IPS DF 19.7 (cell line): ENCODE data around the gene RNF130.
"Not testable (repeated sequence)": the region's sequence is repeated elsewhere in the genome, so short reads cannot be mapped to it uniquely, and the experiment has no call there.

Experiments
- DNase-seq: peaks from one replicate; pipeline ENCODE4 v3.0.0-alpha.2; 2013; ENCODE audit warnings: low read depth, low spot score

RNF130 gene

GRCh38 chr5:179974246-179974945, 97.2 kb downstream of the RNF130 start:
- DNase-seq = no peak

GRCh38 chr5:179973391-179973790, 98.2 kb downstream of the RNF130 start:
- no peak for DNase-seq

DNA sequence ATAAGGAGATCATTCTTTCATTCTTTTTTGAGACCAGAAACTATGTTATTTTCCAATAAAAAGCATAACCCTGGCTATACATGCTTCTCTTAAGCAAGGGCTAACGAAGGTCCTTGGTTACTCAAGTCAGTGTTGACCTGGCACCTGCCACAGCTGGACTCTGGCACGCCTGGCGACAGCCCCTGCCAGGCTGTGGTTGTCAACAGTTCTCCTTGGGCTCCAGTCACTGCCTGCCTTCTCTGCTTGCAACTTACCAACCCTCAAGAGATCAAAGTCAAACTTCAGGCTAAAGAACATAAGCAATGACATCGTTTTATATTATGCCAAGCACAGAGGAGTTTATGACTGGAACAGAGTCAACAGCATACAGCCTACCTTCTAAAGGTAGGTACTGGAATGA, 102.4 kb downstream of the RNF130 start:
- DNase-seq = no peak

- no peak for DNase-seq
Measured at GRCh38 chr5:179967489-179967888, 104.1 kb downstream of the RNF130 start.

DNA sequence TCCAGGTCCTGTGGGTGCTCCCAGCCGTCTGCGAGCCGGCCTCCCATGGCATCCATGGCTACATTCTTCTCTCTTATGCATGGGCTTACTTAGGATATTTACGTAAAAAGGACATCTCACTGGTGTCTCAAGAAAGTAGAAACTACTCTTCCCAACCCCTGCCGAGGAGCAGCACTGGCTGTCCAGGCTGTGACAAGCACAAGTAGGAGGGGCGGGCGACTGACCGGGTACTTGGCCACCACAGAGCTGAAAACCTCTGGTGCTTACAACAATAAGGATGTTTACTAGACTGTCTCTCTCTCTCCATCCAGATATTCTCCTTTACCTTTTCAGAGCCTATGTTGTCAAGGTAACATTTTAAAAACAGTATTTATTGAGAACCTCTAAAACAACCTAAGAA, 107.5 kb downstream of the RNF130 start:
- DNase-seq = no peak

DNA sequence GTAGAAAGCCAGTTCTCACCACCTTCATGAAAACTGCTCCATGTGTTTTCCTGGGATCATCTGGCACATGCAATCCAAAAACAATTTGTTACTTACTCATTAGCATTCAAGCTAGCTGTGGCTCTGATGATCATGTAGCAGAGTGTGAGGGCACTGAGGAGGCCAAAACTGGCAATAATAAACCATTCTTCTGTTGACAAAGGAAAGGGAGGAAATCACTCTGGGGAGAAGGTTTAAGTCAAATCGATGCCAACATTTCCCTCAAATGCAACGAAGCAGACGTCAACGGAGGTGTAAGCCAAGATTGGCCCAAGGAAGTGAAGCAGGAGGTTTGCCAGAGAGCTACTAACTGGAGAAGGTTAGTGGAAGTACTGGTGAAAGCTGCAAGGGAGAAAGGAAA, 108.2 kb downstream of the RNF130 start:
- no peak for DNase-seq

GRCh38 chr5:179960204-179960831, 111.2 kb downstream of the RNF130 start:
- DNase-seq = no peak

DNA sequence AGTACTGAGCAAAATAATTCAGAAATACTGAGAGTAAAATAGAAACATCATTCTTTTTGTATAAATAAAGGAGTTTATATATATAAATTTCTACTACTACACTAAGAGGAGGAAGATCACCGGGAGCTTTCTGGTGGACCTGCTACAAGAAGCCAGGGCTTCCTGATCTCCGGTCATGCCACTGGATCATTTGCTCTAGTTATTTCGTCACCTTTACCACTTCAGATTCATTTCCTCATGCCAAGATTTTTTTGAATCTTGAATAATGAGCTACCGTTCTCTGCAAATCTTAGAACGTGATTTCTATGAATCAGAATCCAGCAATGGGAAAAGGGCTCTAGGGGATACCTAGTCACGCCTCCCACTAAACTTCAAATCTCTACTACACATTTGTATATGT, 111.9 kb downstream of the RNF130 start:
- DNase-seq = no peak

DNA sequence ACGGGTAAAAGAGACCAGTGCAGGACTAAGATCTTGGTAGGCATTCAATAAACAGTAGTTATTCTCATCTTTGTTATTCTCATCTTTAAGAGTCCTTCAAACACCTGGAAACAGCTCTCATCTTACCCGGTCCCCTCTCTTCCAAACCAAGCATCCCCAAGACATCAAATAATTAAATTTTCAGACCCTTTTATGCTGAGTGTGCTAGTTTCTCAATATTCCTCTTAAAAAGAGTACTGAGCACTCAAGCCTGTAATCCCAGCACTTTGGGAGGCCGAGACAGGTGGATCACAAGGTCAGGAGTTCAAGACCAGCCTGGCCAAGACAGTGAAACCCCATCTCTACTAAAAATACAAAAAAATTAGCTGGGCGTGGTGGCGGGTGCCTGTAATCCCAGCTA, 112.4 kb downstream of the RNF130 start:
- not testable (repeated sequence) for DNase-seq

DNA sequence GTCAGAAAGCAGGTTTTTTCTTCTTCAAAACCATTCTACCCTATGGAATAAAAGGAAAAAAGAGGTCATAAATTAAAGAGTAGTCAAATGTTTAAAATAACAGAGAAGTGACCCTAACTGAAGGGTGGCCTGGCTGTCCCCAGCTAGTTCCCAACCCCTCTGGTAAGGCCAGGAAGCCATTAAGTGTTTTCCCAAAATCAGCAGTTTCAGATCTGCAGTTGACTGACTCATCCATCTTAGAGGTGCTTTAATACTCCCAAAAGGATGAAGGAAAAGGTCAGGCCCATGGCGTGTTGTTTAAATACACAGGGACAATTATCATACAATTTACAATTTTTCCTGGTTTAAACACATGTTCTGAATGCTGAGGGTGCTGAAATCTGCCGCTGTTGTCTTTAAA, 115.9 kb downstream of the RNF130 start:
- DNase-seq = no peak

GRCh38 chr5:179955062-179955461, 116.5 kb downstream of the RNF130 start:
- no peak for DNase-seq

GRCh38 chr5:179954434-179954833, 117.1 kb downstream of the RNF130 start:
- DNase-seq = no peak

- DNase-seq = no peak
Measured at GRCh38 chr5:179953987-179954386, 117.6 kb downstream of the RNF130 start.

GRCh38 chr5:179936976-179937681, 134.4 kb downstream of the RNF130 start:
- no peak for DNase-seq

DNA sequence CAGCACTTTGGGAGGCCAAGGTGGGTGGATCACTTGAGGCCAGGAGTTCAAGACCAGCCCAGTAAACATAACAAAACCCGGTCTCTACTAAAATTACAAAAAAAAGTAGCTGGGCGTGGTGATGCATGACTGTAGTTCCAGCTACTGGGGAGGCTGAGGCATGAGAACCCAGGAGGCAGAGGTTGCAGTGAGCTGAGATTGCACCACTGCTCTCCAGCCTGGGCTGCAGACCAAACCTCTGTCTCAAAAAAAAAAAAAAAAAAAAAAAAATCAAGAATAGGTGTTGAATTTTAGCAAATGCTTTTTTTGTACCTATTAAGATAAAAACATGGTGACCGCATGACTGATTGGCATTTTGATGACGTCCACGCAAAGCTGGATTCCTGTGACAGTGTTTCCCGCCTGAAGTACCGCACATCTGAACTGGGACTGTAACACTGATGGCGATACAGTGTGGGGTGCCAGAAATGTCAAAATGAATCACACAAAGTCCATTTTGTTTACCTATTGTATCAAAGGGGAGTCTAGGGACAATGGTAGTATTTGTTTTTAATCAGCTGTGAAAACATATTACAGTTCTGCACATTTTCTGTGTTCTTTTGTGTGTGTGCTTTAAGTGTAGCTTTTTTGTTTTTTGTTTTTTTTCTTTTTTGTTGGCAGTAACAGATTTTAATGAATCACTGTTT, 140.6 kb downstream of the RNF130 start:
- no peak for DNase-seq

DNA sequence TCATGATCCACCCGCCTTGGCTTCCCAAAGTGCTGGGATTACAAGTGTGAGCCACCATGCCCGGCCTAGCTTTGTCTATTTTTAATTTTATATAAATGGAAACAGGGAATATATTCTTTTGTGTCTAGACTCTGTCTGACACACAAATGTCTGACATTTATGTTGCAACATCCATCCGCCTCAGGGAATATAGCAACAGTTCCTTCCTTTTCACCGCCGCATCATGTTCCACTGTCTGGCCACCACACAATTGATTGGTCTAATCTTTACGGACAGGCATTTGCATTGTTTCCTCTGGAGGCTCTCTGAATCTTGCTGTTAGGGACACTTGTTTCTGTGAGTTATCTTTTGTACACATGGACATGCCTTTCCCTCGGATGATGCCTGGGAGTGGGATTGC, 143.7 kb downstream of the RNF130 start:
- no peak for DNase-seq

- no peak for DNase-seq
Measured at GRCh38 chr5:179926657-179927056, 144.9 kb downstream of the RNF130 start.

GRCh38 chr5:179923436-179923835, 148.1 kb downstream of the RNF130 start:
- DNase-seq = no peak

DNA sequence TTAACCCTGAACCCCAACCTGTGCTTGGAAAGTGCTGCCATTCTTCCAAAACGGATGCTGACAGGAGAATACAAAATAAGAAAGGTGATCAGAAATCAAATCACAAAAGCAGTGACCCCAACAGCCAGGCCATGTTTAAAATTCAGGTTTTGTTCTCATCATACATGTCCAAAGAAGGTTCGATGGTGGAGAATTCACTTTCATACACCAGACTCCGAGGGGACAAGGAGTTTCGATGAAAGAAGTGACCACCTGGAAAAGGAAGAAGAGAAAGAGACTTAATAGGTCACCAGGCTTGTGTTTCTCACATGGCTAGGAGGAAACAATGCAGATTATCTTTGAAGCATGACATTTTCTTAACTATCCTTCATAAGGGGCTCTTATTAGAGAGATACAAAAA, 151.4 kb downstream of the RNF130 start:
- no peak for DNase-seq

DNA sequence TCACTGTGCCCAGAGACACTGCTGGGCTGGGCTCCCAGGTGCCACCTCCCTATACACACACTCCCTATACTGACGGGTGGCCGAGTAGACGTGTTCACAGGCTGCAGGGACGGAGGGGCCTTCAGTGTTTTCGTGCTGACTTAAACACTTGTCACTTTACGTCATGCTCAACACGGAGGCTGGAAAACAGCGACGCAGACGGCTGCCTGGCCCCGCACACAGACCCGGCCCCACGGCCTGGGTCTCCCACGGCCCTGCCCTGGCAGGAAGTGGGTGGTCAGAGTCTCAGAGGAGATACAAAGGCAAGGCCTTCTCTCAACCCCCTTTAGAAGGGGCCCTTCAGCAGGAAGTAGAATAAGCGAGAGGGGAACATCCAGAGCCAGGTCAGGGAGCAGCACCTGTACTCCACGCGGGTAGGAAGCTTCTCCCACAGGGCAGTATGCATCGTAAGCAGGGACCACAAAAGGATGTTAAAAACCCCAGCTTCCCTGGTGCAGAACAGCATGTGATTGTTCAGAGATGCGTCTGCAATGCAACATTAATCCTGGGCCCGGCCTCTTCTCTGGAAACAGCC, 152.0 kb downstream of the RNF130 start:
- no peak for DNase-seq

DNA sequence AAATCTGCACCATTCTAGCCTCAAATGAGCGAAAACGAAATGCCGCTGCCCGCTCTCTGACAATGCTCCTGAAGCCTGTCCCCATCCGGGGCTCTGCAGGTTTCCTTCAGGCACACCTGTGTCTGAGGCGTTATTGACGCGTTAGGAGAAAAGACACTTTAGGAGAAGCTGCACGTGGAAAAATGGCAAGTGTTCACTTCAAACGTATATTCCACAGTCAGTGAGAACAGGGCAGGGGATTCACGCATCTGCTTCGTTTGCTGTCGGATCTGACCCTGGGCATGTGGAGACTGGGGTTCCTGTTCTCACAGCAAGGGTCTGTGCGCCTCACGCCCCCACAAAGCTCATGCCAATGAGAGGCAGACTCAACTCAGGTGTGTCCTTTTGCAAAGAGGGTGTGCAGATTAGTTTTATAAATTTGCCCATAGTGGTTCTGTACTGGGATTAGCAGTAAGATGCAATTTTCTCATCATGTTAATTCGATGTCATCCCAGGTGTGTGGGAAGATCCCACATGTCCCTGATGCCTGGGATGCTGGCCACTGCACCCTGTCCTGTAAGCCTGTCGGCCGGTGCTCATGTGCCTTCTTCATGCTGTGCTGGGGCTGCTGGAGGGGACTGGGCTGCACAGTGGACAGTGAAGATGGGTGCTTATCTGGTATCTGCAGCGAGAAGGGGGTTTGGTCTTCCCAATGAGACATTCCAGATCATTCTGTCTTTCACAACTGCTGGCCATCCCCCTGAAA, 152.6 kb downstream of the RNF130 start:
- DNase-seq = no peak
